Effector memory CD8-positive, alpha-beta T cell (primary cell): ENCODE data around the gene DYDC1.

Experiments used
- ATAC-seq: fragments of 150-1000 bp; cut with Tn5 transposase; replicated peaks from 2 replicates; pipeline ENCODE4 v1.10.0; 2021; ENCODE audit warnings: mild to moderate bottlenecking, moderate library complexity
- DNase-seq, 3 experiments: peaks; one replicate each; pipeline ENCODE4 v3.0.0; 2021
- H3K27ac Mint-ChIP-seq, 2 donors: one replicate each; pipeline ENCODE4 v1.8.0; 2022; ENCODE audit warnings: mild to moderate bottlenecking in 2 of 2, mixed read lengths in 2 of 2, moderate library complexity in 2 of 2
- H3K27me3 Mint-ChIP-seq, 2 donors: one replicate each; pipeline ENCODE4 v1.8.0; 2022; ENCODE audit warnings: mixed read lengths in 2 of 2
- H3K36me3 Mint-ChIP-seq: one replicate; pipeline ENCODE4 v1.8.0; 2022; ENCODE audit warnings: mild to moderate bottlenecking, moderate library complexity, mixed read lengths; ENCODE audit not compliant: insufficient read depth
- H3K4me1 Mint-ChIP-seq, 2 donors: one replicate each; pipeline ENCODE4 v1.8.0; 2022; ENCODE audit warnings: low read depth in 2 of 2, mixed read lengths in 2 of 2
- H3K4me3 Mint-ChIP-seq, 2 donors: one replicate each; pipeline ENCODE4 v1.8.0; 2022; ENCODE audit warnings: mild to moderate bottlenecking in 2 of 2, mixed read lengths in 2 of 2, moderate library complexity in 2 of 2
- H3K9me3 Mint-ChIP-seq, 2 donors: one replicate each; pipeline ENCODE4 v1.8.0; 2022; ENCODE audit warnings: mixed read lengths in 2 of 2
- total RNA-seq, 9 experiments: gene quantifications; one replicate each; lab custom pipeline; 2026; lab: John Stamatoyannopoulos, UW

The DYDC1 gene
- total RNA-seq, result 0 reads per million in 9 experiments

GRCh38 chr10:80356563-80356988 lies at the start of gene DYDC1, which contains the start of gene DYDC2:
Gene DYDC1, minus strand, starts transcription at chr10:80356755. Its CDS starts 4,154 bp downstream, at chr10:80352601.
Gene DYDC2, plus strand, starts transcription at chr10:80356781. Its CDS starts 5,663 bp downstream, at chr10:80362444.
- H3K9me3 Mint-ChIP-seq, result no peaks in the 10 kb centered on the region
- no peaks in the 10 kb centered on the region for H3K36me3 Mint-ChIP-seq
- ATAC-seq (peak; percentile 51), DNase-seq (no peak)
- peak within 1 kb of the TSS; percentile 6 to 70 for H3K4me3 Mint-ChIP-seq
- H3K27ac Mint-ChIP-seq, result no peak within 1 kb of the TSS
- H3K27me3 Mint-ChIP-seq, result peaks cover 60 to 83% of the 10 kb centered on the region in 2 donors
- H3K4me1 Mint-ChIP-seq, result peaks cover 0 to 5% of the 10 kb centered on the region in 2 donors

- H3K27me3 Mint-ChIP-seq, result peaks cover 0 to 7% of the 10 kb centered on the region in 2 donors
- H3K4me3 Mint-ChIP-seq, result no peak overlapping the region
- ATAC-seq (no peak), DNase-seq (no peak)
- no peaks in the 10 kb centered on the region for H3K36me3 Mint-ChIP-seq
- peaks cover 7% of the 10 kb centered on the region in 2 donors for H3K4me1 Mint-ChIP-seq
- H3K27ac Mint-ChIP-seq, result no peak overlapping the region
- H3K9me3 Mint-ChIP-seq, result no peaks in the 10 kb centered on the region
These were observed 49.6 kb upstream of the DYDC1 start for GRCh38 chr10:80406204-80406603.

- no peak overlapping the region for H3K4me3 Mint-ChIP-seq
- ATAC-seq, result no peak
- H3K36me3 Mint-ChIP-seq, result no peaks in the 10 kb centered on the region
- H3K9me3 Mint-ChIP-seq, result no peaks in the 10 kb centered on the region
- DNase-seq, result no peak
- H3K27ac Mint-ChIP-seq, result no peak overlapping the region
- H3K4me1 Mint-ChIP-seq, result peaks cover 7% of the 10 kb centered on the region in 2 donors
- peaks cover 0 to 7% of the 10 kb centered on the region in 2 donors for H3K27me3 Mint-ChIP-seq
These were observed 49.1 kb upstream of the DYDC1 start for GRCh38 chr10:80405626-80406025.

- Mint-ChIP-seq H3K36me3 (no peaks in the 10 kb centered on the region), H3K9me3 (no peaks in the 10 kb centered on the region), H3K4me3 (no peak overlapping the region), H3K27ac (no peak overlapping the region), H3K4me1 (peaks cover 7% of the 10 kb centered on the region in 2 donors), H3K27me3 (peaks cover 0 to 7% of the 10 kb centered on the region in 2 donors)
- DNase-seq (no peak), ATAC-seq (no peak)
These were observed 48.5 kb upstream of the DYDC1 start for GRCh38 chr10:80405035-80405434.

- ATAC-seq (no peak), DNase-seq (no peak)
- Mint-ChIP-seq H3K4me3 (no peak overlapping the region), H3K27ac (no peak overlapping the region), H3K27me3 (peaks cover 10 to 20% of the 10 kb centered on the region in 2 donors), H3K4me1 (no peaks in the 10 kb centered on the region), H3K36me3 (no peaks in the 10 kb centered on the region), H3K9me3 (no peaks in the 10 kb centered on the region)
These were observed 43.7 kb upstream of the DYDC1 start for GRCh38 chr10:80400136-80400804.

GRCh38 chr10:80397014-80397413 lies 40.5 kb upstream of the DYDC1 start:
- DNase-seq (no peak), ATAC-seq (no peak)
- Mint-ChIP-seq H3K4me1 (no peaks in the 10 kb centered on the region), H3K4me3 (no peak overlapping the region), H3K9me3 (no peaks in the 10 kb centered on the region), H3K27me3 (peaks cover 18 to 30% of the 10 kb centered on the region in 2 donors), H3K36me3 (no peaks in the 10 kb centered on the region), H3K27ac (no peak overlapping the region)

GRCh38 chr10:80394358-80394916 lies 37.9 kb upstream of the DYDC1 start:
- Mint-ChIP-seq H3K4me3 (no peak overlapping the region), H3K27ac (no peak overlapping the region), H3K27me3 (peaks cover 18 to 39% of the 10 kb centered on the region in 2 donors), H3K9me3 (no peaks in the 10 kb centered on the region), H3K4me1 (no peaks in the 10 kb centered on the region), H3K36me3 (no peaks in the 10 kb centered on the region)
- ATAC-seq (no peak), DNase-seq (no peak)

GRCh38 chr10:80392250-80392649 lies 35.7 kb upstream of the DYDC1 start:
- no peak overlapping the region for H3K4me3 Mint-ChIP-seq

GRCh38 chr10:80390740-80391139 lies 34.2 kb upstream of the DYDC1 start:
- no peak for DNase-seq

More at GRCh38 chr10:80392250-80392649, 35.7 kb upstream of the DYDC1 start:
- Mint-ChIP-seq H3K27me3 (peaks cover 18 to 33% of the 10 kb centered on the region in 2 donors), H3K9me3 (no peaks in the 10 kb centered on the region), H3K4me1 (no peaks in the 10 kb centered on the region), H3K36me3 (no peaks in the 10 kb centered on the region), H3K27ac (no peak overlapping the region)
- no peak for ATAC-seq
- DNase-seq, result no peak

GRCh38 chr10:80382989-80383388 lies 26.4 kb upstream of the DYDC1 start:
- Mint-ChIP-seq H3K36me3 (peaks cover 3% of the 10 kb centered on the region), H3K4me1 (peaks cover 6 to 7% of the 10 kb centered on the region in 2 donors), H3K9me3 (no peaks in the 10 kb centered on the region), H3K27me3 (peaks cover 16 to 19% of the 10 kb centered on the region in 2 donors), H3K4me3 (no peak overlapping the region), H3K27ac (no peak overlapping the region)
- DNase-seq (peak; percentile 21 to 31 (median 25)), ATAC-seq (peak; percentile 68)

More at GRCh38 chr10:80390740-80391139, 34.2 kb upstream of the DYDC1 start:
- no peak for ATAC-seq
- H3K4me3 Mint-ChIP-seq, result no peak overlapping the region
- no peaks in the 10 kb centered on the region for H3K9me3 Mint-ChIP-seq
- H3K4me1 Mint-ChIP-seq, result no peaks in the 10 kb centered on the region
- peaks cover 17 to 23% of the 10 kb centered on the region in 2 donors for H3K27me3 Mint-ChIP-seq
- H3K36me3 Mint-ChIP-seq, result no peaks in the 10 kb centered on the region
- H3K27ac Mint-ChIP-seq, result no peak overlapping the region

- ATAC-seq (no peak), DNase-seq (no peak)
- Mint-ChIP-seq H3K27me3 (peaks cover 11 to 19% of the 10 kb centered on the region in 2 donors), H3K4me1 (peaks cover 6 to 7% of the 10 kb centered on the region in 2 donors), H3K4me3 (no peak overlapping the region), H3K27ac (no peak overlapping the region), H3K9me3 (no peaks in the 10 kb centered on the region), H3K36me3 (peaks cover 3% of the 10 kb centered on the region)
These were observed 23.6 kb upstream of the DYDC1 start for GRCh38 chr10:80380185-80380584.

GRCh38 chr10:80379701-80380100 lies 23.1 kb upstream of the DYDC1 start:
- no peak for ATAC-seq
- no peak for DNase-seq
- Mint-ChIP-seq H3K36me3 (peaks cover 3% of the 10 kb centered on the region), H3K27me3 (peaks cover 11 to 19% of the 10 kb centered on the region in 2 donors), H3K9me3 (no peaks in the 10 kb centered on the region), H3K4me1 (peaks cover 6 to 7% of the 10 kb centered on the region in 2 donors), H3K27ac (no peak overlapping the region), H3K4me3 (no peak overlapping the region)

- Mint-ChIP-seq H3K4me3 (no peak overlapping the region), H3K9me3 (no peaks in the 10 kb centered on the region), H3K4me1 (peaks cover 3 to 4% of the 10 kb centered on the region in 2 donors), H3K36me3 (no peaks in the 10 kb centered on the region), H3K27ac (no peak overlapping the region), H3K27me3 (peaks cover 21 to 24% of the 10 kb centered on the region in 2 donors)
- ATAC-seq (no peak), DNase-seq (no peak)
These were observed 16.9 kb upstream of the DYDC1 start for GRCh38 chr10:80373502-80373901.

GRCh38 chr10:80372675-80373074 lies 16.1 kb upstream of the DYDC1 start:
- ATAC-seq (no peak), DNase-seq (no peak)
- no peaks in the 10 kb centered on the region for H3K4me1 Mint-ChIP-seq
- H3K9me3 Mint-ChIP-seq, result peaks cover 2 to 5% of the 10 kb centered on the region in 2 donors
- no peak overlapping the region for H3K4me3 Mint-ChIP-seq
- peaks cover 24 to 25% of the 10 kb centered on the region in 2 donors for H3K27me3 Mint-ChIP-seq
- no peaks in the 10 kb centered on the region for H3K36me3 Mint-ChIP-seq
- no peak overlapping the region for H3K27ac Mint-ChIP-seq
